IPS DF 6.9 (cell line): Measurements from ENCODE around the gene CTNNBL1.
"Not testable (repeated sequence)": the region's sequence is repeated elsewhere in the genome, so short reads cannot be mapped to it uniquely, and the experiment has no call there.

Experiments
- DNase-seq: peaks from one replicate; pipeline ENCODE4 v3.0.0-alpha.2; 2013; ENCODE audit warnings: low read depth, low spot score
- H3K27ac ChIP-seq: one replicate; pipeline ENCODE4 v1.5.1; 2013; ENCODE audit warnings: low read length, control low read depth
- H3K27me3 ChIP-seq: 2 replicates; pipeline ENCODE4 v1.6.1; 2013; ENCODE audit warnings: mild to moderate bottlenecking, low read length; ENCODE audit not compliant: control insufficient read depth, insufficient read depth
- H3K36me3 ChIP-seq: 2 replicates; pipeline ENCODE4 v1.6.1; 2013; ENCODE audit warnings: low read length; ENCODE audit not compliant: control insufficient read depth, insufficient read depth
- H3K4me1 ChIP-seq: 2 replicates; pipeline ENCODE4 v1.6.1; 2013; ENCODE audit warnings: low read length; ENCODE audit not compliant: control insufficient read depth, insufficient read depth
- H3K4me3 ChIP-seq: 2 replicates; pipeline ENCODE4 v1.5.1; 2013; ENCODE audit warnings: mild to moderate bottlenecking, low read length
- H3K9me3 ChIP-seq: 2 replicates; pipeline ENCODE4 v1.6.1; 2013; ENCODE audit warnings: low read length, inconsistent platforms; ENCODE audit not compliant: control insufficient read depth, insufficient read depth
- WGBS: extraction: QIAGEN DNeasy Blood & Tissue Kit; methylation state at CpG from one replicate; pipeline ENCODE4 v1.1.7; 2013; ENCODE audit warnings: mixed read lengths, missing lambda C conversion rate; ENCODE audit not compliant: insufficient read length, insufficient coverage; 5-methylcytosine and 5-hydroxymethylcytosine counted together

CTNNBL1 gene

DNA sequence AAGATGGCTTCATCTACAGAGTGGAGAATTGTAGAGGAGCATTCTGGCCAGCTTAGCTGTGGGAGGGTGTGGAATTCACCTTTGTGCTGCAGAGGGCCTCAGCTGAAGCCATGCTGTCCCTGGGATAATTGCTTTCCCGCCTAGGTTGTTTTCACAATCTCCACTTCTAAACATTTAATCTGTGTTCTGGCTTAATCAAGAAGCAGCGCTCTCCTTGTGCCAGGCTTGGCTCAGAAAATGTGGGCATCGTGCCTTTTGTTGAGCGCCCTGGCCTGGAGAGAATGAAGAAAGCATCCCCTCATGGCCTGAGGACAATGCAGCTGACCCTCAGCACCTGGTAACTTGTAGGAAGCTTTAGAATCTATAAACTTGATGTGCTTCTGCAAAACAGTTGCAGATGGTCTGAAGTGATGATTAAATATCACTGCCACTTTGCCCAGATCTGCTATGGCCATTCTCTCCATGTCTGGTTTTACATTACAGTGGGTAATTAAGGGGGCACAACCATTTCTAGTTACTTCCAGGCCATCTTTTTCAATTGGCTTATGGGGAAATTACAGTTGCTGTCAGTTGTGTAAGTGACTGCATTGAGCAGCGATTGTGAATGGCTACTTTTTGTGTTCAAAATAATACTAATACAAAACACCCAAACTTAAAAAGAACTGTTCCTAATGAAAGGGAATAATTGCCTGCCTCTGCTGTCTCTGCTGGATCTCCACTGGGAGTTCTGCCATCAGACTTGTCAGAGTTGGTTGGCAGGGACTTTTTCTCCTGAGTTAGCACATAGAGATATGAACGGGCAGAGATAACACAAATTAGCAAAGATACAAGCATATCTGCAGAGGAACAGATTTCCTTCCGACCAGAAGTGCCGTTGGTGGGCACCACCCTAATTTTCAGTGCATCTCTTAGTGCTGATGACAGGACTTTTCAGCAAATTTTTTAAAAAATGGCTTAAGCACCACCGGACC lies 18.4 kb downstream of the CTNNBL1 start:
- Histone ChIP-seq H3K36me3 (no peaks in the 10 kb centered on the region), H3K27me3 (no peaks in the 10 kb centered on the region), H3K27ac (no peak overlapping the region), H3K4me1 (no peaks in the 10 kb centered on the region), H3K9me3 (no peaks in the 10 kb centered on the region), H3K4me3 (no peak overlapping the region)
- DNase-seq, result no peak
- no CpG with 5 or more reads among the region's 9 CpGs for WGBS

- Histone ChIP-seq H3K27ac (no peak overlapping the region), H3K4me1 (no peaks in the 10 kb centered on the region), H3K27me3 (no peaks in the 10 kb centered on the region), H3K36me3 (no peaks in the 10 kb centered on the region), H3K9me3 (no peaks in the 10 kb centered on the region), H3K4me3 (no peak overlapping the region)
- no peak for DNase-seq
- WGBS, result no CpG with 5 or more reads among the region's 4 CpGs
Observed at GRCh38 chr20:37713396-37713795, 19.6 kb downstream of the CTNNBL1 start.

GRCh38 chr20:37714978-37715672 lies 21.3 kb downstream of the CTNNBL1 start:
- no peak overlapping the region for H3K4me3 ChIP-seq
- no peak overlapping the region for H3K27ac ChIP-seq
- H3K36me3 ChIP-seq, result no peaks in the 10 kb centered on the region
- no peaks in the 10 kb centered on the region for H3K4me1 ChIP-seq
- no peaks in the 10 kb centered on the region for H3K27me3 ChIP-seq
- 100% methylated on average over 1 of the region's 10 CpGs for WGBS
- H3K9me3 ChIP-seq, result no peaks in the 10 kb centered on the region
- DNase-seq, result no peak

GRCh38 chr20:37721751-37722150 lies 27.9 kb downstream of the CTNNBL1 start:
- Histone ChIP-seq H3K4me3 (no peak overlapping the region), H3K4me1 (no peaks in the 10 kb centered on the region), H3K36me3 (no peaks in the 10 kb centered on the region), H3K27me3 (no peaks in the 10 kb centered on the region), H3K9me3 (no peaks in the 10 kb centered on the region), H3K27ac (no peak overlapping the region)
- no peak for DNase-seq
- no CpG with 5 or more reads among the region's 1 CpG for WGBS

DNA sequence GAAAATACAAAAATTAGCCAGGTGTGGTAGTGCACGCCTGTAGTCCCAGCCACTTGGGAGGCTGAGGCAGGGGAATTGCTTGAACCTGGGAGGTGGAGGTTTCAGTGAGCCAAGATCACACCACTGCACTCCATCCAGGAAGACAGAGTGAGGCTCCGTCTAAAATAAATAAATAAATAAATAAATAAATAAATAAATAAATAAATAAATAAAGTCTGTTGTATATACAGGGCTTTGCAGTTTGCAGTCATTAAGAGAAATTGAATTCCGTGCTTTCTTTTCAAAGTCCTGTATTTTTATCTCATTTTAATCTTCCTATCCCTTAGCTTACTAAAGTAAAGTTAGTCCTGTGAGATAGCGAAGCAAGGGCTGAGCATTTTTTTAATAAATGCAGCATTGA lies 28.5 kb downstream of the CTNNBL1 start:
- not testable (repeated sequence) for H3K27ac ChIP-seq, H3K9me3 ChIP-seq, H3K27me3 ChIP-seq, H3K4me1 ChIP-seq, H3K4me3 ChIP-seq, H3K36me3 ChIP-seq, DNase-seq
- no CpG with 5 or more reads among the region's 4 CpGs for WGBS

GRCh38 chr20:37723668-37724067 lies 29.8 kb downstream of the CTNNBL1 start:
- no peak for DNase-seq
- Histone ChIP-seq H3K4me3 (no peak overlapping the region), H3K27ac (no peak overlapping the region), H3K36me3 (no peaks in the 10 kb centered on the region), H3K9me3 (no peaks in the 10 kb centered on the region), H3K4me1 (no peaks in the 10 kb centered on the region), H3K27me3 (no peaks in the 10 kb centered on the region)

DNA sequence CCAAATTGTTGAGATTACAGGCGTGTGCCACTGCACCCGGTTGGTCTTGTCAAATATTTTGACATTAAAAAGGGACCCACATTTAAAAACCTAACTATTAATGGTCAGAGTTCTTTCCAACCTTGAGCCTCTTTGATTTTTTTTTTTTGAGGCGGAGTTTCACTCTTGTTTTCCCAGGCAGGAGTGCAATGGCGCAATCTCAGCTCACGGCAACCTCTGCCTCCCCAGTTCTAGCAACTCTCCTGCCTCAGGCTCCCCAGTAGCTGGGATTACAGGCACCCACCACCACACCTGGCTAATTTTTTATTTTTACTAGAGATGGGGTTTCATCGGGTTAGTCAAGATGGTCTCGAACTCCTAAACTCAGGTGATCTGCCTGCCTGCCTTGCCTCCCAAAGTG lies 31.3 kb downstream of the CTNNBL1 start:
- no peak for DNase-seq
- H3K4me1 ChIP-seq, result no peaks in the 10 kb centered on the region

GRCh38 chr20:37725855-37726254 lies 32.0 kb downstream of the CTNNBL1 start:
- no peaks in the 10 kb centered on the region for H3K27me3 ChIP-seq
- H3K4me3 ChIP-seq, result no peak overlapping the region
- WGBS, result no CpG with 5 or more reads among the region's 5 CpGs
- no peaks in the 10 kb centered on the region for H3K9me3 ChIP-seq
- no peaks in the 10 kb centered on the region for H3K4me1 ChIP-seq
- H3K27ac ChIP-seq, result no peak overlapping the region
- no peaks in the 10 kb centered on the region for H3K36me3 ChIP-seq
- no peak for DNase-seq

More for the DNA sequence above, 31.3 kb downstream of the CTNNBL1 start:
- Histone ChIP-seq H3K9me3 (no peaks in the 10 kb centered on the region), H3K36me3 (no peaks in the 10 kb centered on the region), H3K27me3 (no peaks in the 10 kb centered on the region), H3K4me3 (no peak overlapping the region), H3K27ac (no peak overlapping the region)
- WGBS, result no CpG with 5 or more reads among the region's 7 CpGs

- H3K27ac ChIP-seq, result no peak overlapping the region
- no peak overlapping the region for H3K4me3 ChIP-seq
- no peaks in the 10 kb centered on the region for H3K27me3 ChIP-seq
- no peaks in the 10 kb centered on the region for H3K4me1 ChIP-seq
- H3K36me3 ChIP-seq, result no peaks in the 10 kb centered on the region
- H3K9me3 ChIP-seq, result no peaks in the 10 kb centered on the region
- DNase-seq, result no peak
Observed at GRCh38 chr20:37726321-37726720, 32.5 kb downstream of the CTNNBL1 start.

GRCh38 chr20:37726971-37727956 lies 33.4 kb downstream of the CTNNBL1 start:
- DNase-seq, result no peak
- H3K27me3 ChIP-seq, result no peaks in the 10 kb centered on the region
- no peak overlapping the region for H3K4me3 ChIP-seq
- WGBS, result no CpG with 5 or more reads among the region's 7 CpGs
- H3K9me3 ChIP-seq, result no peaks in the 10 kb centered on the region
- no peaks in the 10 kb centered on the region for H3K4me1 ChIP-seq
- no peak overlapping the region for H3K27ac ChIP-seq
- H3K36me3 ChIP-seq, result no peaks in the 10 kb centered on the region
